Right lobe of liver (tissue), 6 donors: ENCODE measurements around the gene DAD1. TPM values are rescaled to one million over a fixed set of nuclear protein-coding genes. Genes with fewer than 3 reads are reported as not detected.
"Not testable (repeated sequence)": the region's sequence is repeated elsewhere in the genome, so short reads cannot be mapped to it uniquely, and the experiment has no call there.

Source experiments
- ATAC-seq, 4 donors: fragments of 200-7000 bp; cut with Tn5 transposase; one replicate each; pipeline ENCODE4 v1.9.1; 2020; ENCODE audit warnings: mild to moderate bottlenecking in 4 of 4, moderate library complexity in 4 of 4
- DNase-seq, 3 donors: peaks; one replicate each; pipeline ENCODE4 v3.0.0-alpha.2; 2020
- H3K27ac ChIP-seq, 3 donors: fragments of 200-600 bp; one replicate each; pipeline ENCODE4 v1.8.0; 2022
- H3K27me3 ChIP-seq, 2 donors: fragments of 200-600 bp; one replicate each; pipeline ENCODE4 v1.8.0; 2022
- H3K36me3 ChIP-seq, 4 donors: fragments of 200-600 bp; sonication (generic) in 1 of 4; one replicate each; pipeline versions ENCODE4 v1.5.1 to v1.8.0; 2017 to 2022; ENCODE audit warnings: control low read depth in 1 of 4
- H3K4me1 ChIP-seq, 4 donors: fragments of 200-600 bp; sonication (generic) in 1 of 4; one replicate each; pipeline versions ENCODE4 v1.5.1 to v1.8.0; 2017 to 2022; ENCODE audit warnings: control low read depth in 1 of 4
- H3K4me3 ChIP-seq, 3 donors: fragments of 200-600 bp; one replicate each; pipeline ENCODE4 v1.8.0; 2022
- H3K9me3 ChIP-seq, 4 donors: fragments of 200-600 bp; sonication (generic) in 1 of 4; one replicate each; pipeline versions ENCODE4 v1.5.1 to v1.8.0; 2017 to 2022; ENCODE audit warnings: control low read depth in 1 of 4
- CTCF ChIP-seq, 4 donors: fragments of 200-600 bp in 3 of 4; fragments of 450-650 bp in 1 of 4; IDR thresholded peaks; one replicate each; pipeline versions ENCODE4 v1.5.1 to v1.8.0; 2016 to 2022; ENCODE audit warnings: antibody characterized with exemption in 4 of 4, mild to moderate bottlenecking in 2 of 4
- POLR2A ChIP-seq: fragments of 450-650 bp; IDR thresholded peaks from one replicate; pipeline ENCODE4 v1.6.1; 2017; ENCODE audit warnings: antibody characterized with exemption, mild to moderate bottlenecking
- WGBS: methylation state at CpG from one replicate; pipeline ENCODE4 v1.1.6; 2018; ENCODE audit warnings: low coverage, low lambda C conversion rate; ENCODE audit not compliant: insufficient coverage; ENCODE audit errors: missing lambda C conversion rate; 5-methylcytosine and 5-hydroxymethylcytosine counted together
- intact Hi-C, 2 donors: fragments of 100-400 bp; cut with DNase I; formaldehyde crosslinking; loops; one replicate each; pipeline versions ENCODE4 v1.11.2 to v1.14.1; 2022
- total RNA-seq, 6 experiments: library from RNA; depleted of rRNA in 2 of 6; stranded (reverse); fragments of >200 nt in 2 of 6; fragmentation: NEBNext Ultra II Directional in 3 of 6; extraction: Animal tissue kit (Norgen Biotek cat#: 25700) in 3 of 6; gene quantifications; one replicate each; pipeline versions ENCODE4 v1.1.0 to v1.2.4, GENCODE V29; 2016 to 2023
- donor health status: DM: no; HTN: yes; CAD: no.
- donor health status: DM: no; HTN: no; CAD: no.
- donor health status: DM: no; HTN: no; CAD: no.
- donor health status: DM: no; HTN: yes; CAD: no.
- donor health status: DM: no; HTN: yes; CAD: no.

Gene DAD1
- total RNA-seq, 6 experiments from 2014 or later = 107 to 249 (median 133) TPM

GRCh38 chr14:22569737-22570131 lies 19.3 kb downstream of the DAD1 start:
- Histone ChIP-seq H3K4me3 (no peak overlapping the region), H3K4me1 (no peaks in the 10 kb centered on the region), H3K27ac (no peak overlapping the region), H3K36me3 (peaks cover 0 to 62% (median 19%) of the 10 kb centered on the region in 4 donors), H3K9me3 (no peaks in the 10 kb centered on the region), H3K27me3 (no peaks in the 10 kb centered on the region)
- DNase-seq (no peak), ATAC-seq (no peak)
- WGBS = 59% methylated on average over 3 of the region's 3 CpGs
- no peak for TF ChIP-seq CTCF (IDR thresholded peaks at IDR 0.05)
- intact Hi-C loops = no loop called here

- Histone ChIP-seq H3K36me3 (peaks cover 0 to 62% (median 20%) of the 10 kb centered on the region in 4 donors), H3K4me1 (no peaks in the 10 kb centered on the region), H3K9me3 (no peaks in the 10 kb centered on the region), H3K27ac (no peak overlapping the region), H3K27me3 (no peaks in the 10 kb centered on the region), H3K4me3 (no peak overlapping the region)
- 82% methylated on average over 6 of the region's 6 CpGs for WGBS
- ATAC-seq (no peak), DNase-seq (no peak)
- intact Hi-C loops = no loop called here
- TF ChIP-seq CTCF (IDR thresholded peaks at IDR 0.05) (no peak), POLR2A (no peak)
Observed at GRCh38 chr14:22569106-22569736, 19.8 kb downstream of the DAD1 start.

- Histone ChIP-seq H3K27me3 (no peaks in the 10 kb centered on the region), H3K36me3 (peaks cover 0 to 51% (median 17%) of the 10 kb centered on the region in 4 donors), H3K27ac (no peak overlapping the region), H3K4me3 (no peak overlapping the region), H3K4me1 (peaks cover 0 to 6% (median 0%) of the 10 kb centered on the region in 4 donors), H3K9me3 (no peaks in the 10 kb centered on the region)
- WGBS = 71% methylated on average over 1 of the region's 1 CpG
- intact Hi-C loops = no loop called here
- TF ChIP-seq POLR2A = no peak
- TF ChIP-seq CTCF (IDR thresholded peaks at IDR 0.05) = no peak
- ATAC-seq (no peak), DNase-seq (no peak)
Observed at GRCh38 chr14:22567437-22567836, 21.6 kb downstream of the DAD1 start.

- Histone ChIP-seq H3K4me3 (no peak overlapping the region), H3K9me3 (no peaks in the 10 kb centered on the region), H3K27me3 (no peaks in the 10 kb centered on the region), H3K36me3 (peaks cover 0 to 46% (median 14%) of the 10 kb centered on the region in 4 donors), H3K4me1 (peaks cover 0 to 7% (median under 1%) of the 10 kb centered on the region in 4 donors), H3K27ac (no peak overlapping the region)
- DNase-seq (no peak), ATAC-seq (no peak)
- TF ChIP-seq CTCF (IDR thresholded peaks at IDR 0.05) = no peak
- intact Hi-C loops = no loop called here
- WGBS = 67% methylated on average over 2 of the region's 2 CpGs
Observed at GRCh38 chr14:22566845-22567244, 22.2 kb downstream of the DAD1 start.

- intact Hi-C loops, H3K4me3 ChIP-seq, H3K9me3 ChIP-seq, H3K27ac ChIP-seq, H3K27me3 ChIP-seq, ATAC-seq, DNase-seq: not testable (repeated sequence)
- 77% methylated on average over 8 of the region's 9 CpGs for WGBS
- H3K4me1 ChIP-seq = peaks cover 0 to 13% (median 3%) of the 10 kb centered on the region in 4 donors
- H3K36me3 ChIP-seq = peaks cover 0 to 40% (median 13%) of the 10 kb centered on the region in 4 donors
Observed at GRCh38 chr14:22566266-22566665, 22.8 kb downstream of the DAD1 start.
